Activated CD8-positive, alpha-beta T cell treated with anti-CD3 and anti-CD28 coated beads, Interleukin-2, amount 10 ng/mL, durations not matched to agents 7 days and 5 days (primary cell): ENCODE measurements around the gene NEU4. TPM values are rescaled to one million over a fixed set of nuclear protein-coding genes. Genes with fewer than 3 reads are reported as not detected.
A peak's percentile ranks its signal among the peaks of the same experiment; 100 is the strongest.
"Not testable (repeated sequence)": the region's sequence is repeated elsewhere in the genome, so short reads cannot be mapped to it uniquely, and the experiment has no call there.

Experiments
- ATAC-seq: fragments of 150-1000 bp; cut with Tn5 transposase; one replicate; pipeline ENCODE4 v1.10.0; 2021; ENCODE audit warnings: moderate library complexity
- CTCF ChIA-PET: fragments of 350-600 bp; sonication (Branson Sonifier 250); formaldehyde crosslinking; loops from one replicate; lab custom pipeline; 2021; ENCODE audit warnings: antibody characterized with exemption; lab: Charles Lee
- POLR2A ChIA-PET: fragments of 350-600 bp; sonication (Branson Sonifier 250); formaldehyde crosslinking; loops from one replicate; lab custom pipeline; 2021; ENCODE audit warnings: antibody characterized with exemption; lab: Charles Lee
- DNase-seq: peaks from one replicate; pipeline ENCODE4 v3.0.0-alpha.2; 2020
- H3K27ac Mint-ChIP-seq: one replicate; pipeline ENCODE4 v1.8.0; 2021; ENCODE audit warnings: mild to moderate bottlenecking, mixed read lengths
- H3K27me3 Mint-ChIP-seq: one replicate; pipeline ENCODE4 v1.8.0; 2021; ENCODE audit warnings: low read depth, mixed read lengths
- H3K36me3 Mint-ChIP-seq: one replicate; pipeline ENCODE4 v1.8.0; 2021; ENCODE audit warnings: low read depth, mixed read lengths
- H3K4me1 Mint-ChIP-seq: one replicate; pipeline ENCODE4 v1.8.0; 2021; ENCODE audit warnings: low read depth, mixed read lengths
- H3K4me3 Mint-ChIP-seq: one replicate; pipeline ENCODE4 v1.8.0; 2021; ENCODE audit warnings: mild to moderate bottlenecking, mixed read lengths
- H3K9me3 Mint-ChIP-seq: one replicate; pipeline ENCODE4 v1.8.0; 2022; ENCODE audit warnings: mixed read lengths; ENCODE audit not compliant: insufficient read depth
- total RNA-seq, 2 experiments: library from RNA; stranded (reverse); gene quantifications; one replicate each; pipeline ENCODE4 v1.2.3, GENCODE V29; 2021

Gene NEU4
- total RNA-seq, 2 experiments from 2014 or later, result 0.31 to 0.45 TPM

DNA sequence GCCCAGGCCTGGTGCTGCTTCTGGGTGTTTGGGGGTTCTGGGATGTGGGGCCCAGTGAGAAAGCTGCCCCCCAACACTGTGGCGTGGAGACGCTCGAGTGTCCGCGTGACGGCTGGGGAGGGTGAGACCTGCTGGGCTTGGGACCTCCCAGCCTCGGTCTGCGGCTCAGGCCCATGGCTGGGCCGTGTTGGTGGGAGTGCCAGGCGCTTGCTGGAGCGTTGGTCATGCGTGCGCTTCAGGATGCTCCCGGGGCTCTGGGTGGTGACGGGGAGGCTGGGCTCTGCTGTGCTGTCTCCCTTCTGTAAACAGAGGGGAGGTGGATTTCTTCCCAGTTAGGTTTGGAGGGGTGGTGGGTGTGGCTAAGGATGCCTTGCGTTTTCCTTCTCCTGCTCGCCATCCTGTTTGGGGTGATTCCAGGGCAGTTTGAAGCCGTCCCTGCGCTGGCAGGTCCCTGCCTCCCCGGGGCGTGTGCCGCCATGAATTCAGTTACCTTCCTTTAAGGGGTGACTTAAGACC, 31.8 kb upstream of the NEU4 start:
- DNase-seq, result no peak
- H3K4me1 Mint-ChIP-seq, result peaks cover 2% of the 10 kb centered on the region
- no peak overlapping the region for H3K4me3 Mint-ChIP-seq
- no peaks in the 10 kb centered on the region for H3K36me3 Mint-ChIP-seq
- ChIA-PET POLR2A (no interaction called here), CTCF (no interaction called here)
- H3K27ac Mint-ChIP-seq, result no peak overlapping the region
- peaks cover 2% of the 10 kb centered on the region for H3K27me3 Mint-ChIP-seq
- H3K9me3 Mint-ChIP-seq, result peaks cover 7% of the 10 kb centered on the region
- ATAC-seq, result no peak

DNA sequence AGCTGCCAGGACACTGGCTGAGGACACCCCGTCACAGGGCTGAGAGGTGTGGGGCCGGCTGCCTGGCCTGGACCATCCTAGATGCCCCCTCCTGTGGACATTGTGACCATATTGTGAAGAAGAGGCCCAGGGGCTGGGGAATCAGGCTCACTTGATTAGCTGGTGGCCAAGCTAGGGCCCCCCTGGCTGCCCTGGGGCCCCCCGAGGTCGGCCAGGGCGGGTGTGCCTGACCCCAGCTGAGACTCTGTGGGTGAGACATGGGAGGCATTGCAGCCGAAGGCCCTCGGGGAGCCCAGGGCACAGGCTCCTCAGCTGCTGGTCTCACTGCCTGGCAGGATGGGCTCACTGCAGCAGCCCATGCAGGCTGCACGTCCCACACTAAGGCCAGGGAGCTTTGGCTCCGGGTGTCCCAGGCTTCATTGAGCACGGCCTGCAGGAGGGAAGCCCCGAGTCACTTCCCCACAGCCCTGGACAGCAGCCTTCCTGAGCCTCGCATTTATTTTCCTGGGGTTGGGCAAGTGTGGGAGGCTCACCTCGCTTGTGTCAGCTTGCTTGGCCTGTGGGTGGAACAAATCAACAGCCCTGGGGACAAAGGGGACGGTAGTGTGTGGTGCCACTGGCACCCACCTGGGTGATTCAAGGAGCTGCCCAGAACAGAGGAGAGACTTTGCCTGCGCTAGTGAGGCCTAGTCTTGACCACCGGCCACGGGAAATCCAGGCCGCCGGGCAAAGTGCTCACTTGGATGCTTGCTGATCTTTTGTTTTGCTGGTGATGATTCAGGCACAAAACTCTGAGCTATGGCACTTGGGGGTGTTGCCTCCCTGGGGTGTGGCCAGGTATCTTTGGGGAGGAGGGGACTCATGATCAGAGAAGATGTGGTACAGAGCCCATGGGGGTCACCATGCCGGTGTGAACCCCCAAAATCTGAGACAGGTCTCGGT, 31.0 kb upstream of the NEU4 start:
- no peak for ATAC-seq
- peak; percentile 12 for DNase-seq
- no peak overlapping the region for H3K27ac Mint-ChIP-seq
- CTCF ChIA-PET, result no interaction called here
- peaks cover 2% of the 10 kb centered on the region for H3K27me3 Mint-ChIP-seq
- H3K9me3 Mint-ChIP-seq, result peaks cover 10% of the 10 kb centered on the region
- no peak overlapping the region for H3K4me3 Mint-ChIP-seq
- POLR2A ChIA-PET, result interaction anchor here (0.6 kb wide), 1 partner anchor 47 kb away, joined by 4 read pairs; no protein-coding TSS in a partner anchor
- H3K4me1 Mint-ChIP-seq, result peaks cover 1% of the 10 kb centered on the region
- H3K36me3 Mint-ChIP-seq, result no peaks in the 10 kb centered on the region

DNA sequence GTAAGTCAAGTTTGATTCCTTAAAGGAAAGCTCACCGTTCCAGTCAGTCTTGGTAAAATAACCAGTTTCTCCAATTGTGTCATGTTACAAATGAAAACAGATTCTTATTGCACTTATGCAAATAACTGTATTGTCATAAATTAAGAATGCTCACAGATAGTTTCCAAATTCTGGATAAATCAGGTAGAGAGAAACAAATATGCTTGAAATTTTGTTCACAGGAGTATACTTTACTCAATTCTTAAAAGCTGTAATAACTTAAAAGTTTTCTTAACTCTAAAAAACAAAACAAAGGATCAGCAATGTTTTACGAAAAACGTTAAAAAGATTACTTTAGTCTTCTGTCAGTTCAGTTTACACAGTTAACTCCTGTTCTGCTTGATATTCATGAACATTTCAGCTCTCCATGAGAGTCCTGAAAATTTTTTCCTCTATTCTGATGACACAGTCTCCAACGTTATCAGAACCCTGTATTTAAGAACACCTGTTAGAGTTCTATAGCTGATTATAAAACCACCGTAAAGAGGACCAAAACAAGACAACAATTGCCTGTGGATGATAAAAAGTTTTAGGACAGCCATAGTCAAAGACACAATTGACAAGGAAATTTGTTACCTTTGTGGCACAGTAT, 27.9 kb upstream of the NEU4 start:
- POLR2A ChIA-PET, result no interaction called here
- H3K4me1 Mint-ChIP-seq, result no peaks in the 10 kb centered on the region
- CTCF ChIA-PET, result interaction anchor here (0.8 kb wide), 1 partner anchor 27 kb away, joined by 3 read pairs; no protein-coding TSS in a partner anchor

DNA sequence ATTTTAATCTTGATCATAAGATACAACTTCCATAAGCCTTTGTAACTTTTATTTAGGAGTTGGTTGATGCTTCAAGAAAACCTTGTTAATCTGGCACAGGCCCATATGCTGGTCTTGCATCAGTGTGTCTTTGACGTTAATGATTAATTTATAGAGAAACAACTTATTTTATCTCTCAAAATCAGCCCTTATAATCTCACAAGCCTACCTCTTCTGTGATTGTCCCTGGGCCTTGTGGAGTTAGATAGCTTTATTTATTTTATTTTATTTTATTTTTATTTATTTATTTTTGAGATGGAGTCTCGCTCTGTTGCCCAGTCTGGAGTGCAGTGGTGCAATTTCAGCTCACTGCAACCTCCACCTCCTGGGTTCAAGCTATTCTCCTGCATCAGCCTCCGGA, 26.9 kb upstream of the NEU4 start:
- DNase-seq, H3K4me1 Mint-ChIP-seq, H3K27ac Mint-ChIP-seq, H3K27me3 Mint-ChIP-seq, CTCF ChIA-PET, ATAC-seq, H3K36me3 Mint-ChIP-seq, H3K4me3 Mint-ChIP-seq: not testable (repeated sequence)
- peaks cover 10% of the 10 kb centered on the region for H3K9me3 Mint-ChIP-seq
- POLR2A ChIA-PET, result interaction anchor here (1.2 kb wide), 1 partner anchor 9 kb away, joined by 3 read pairs; no protein-coding TSS in a partner anchor

More for the DNA sequence above, 27.9 kb upstream of the NEU4 start:
- Mint-ChIP-seq H3K27ac (no peak overlapping the region), H3K36me3 (peaks cover 2% of the 10 kb centered on the region), H3K4me3 (no peak overlapping the region), H3K27me3 (peaks cover 2% of the 10 kb centered on the region), H3K9me3 (peaks cover 10% of the 10 kb centered on the region)
- ATAC-seq, result no peak
- DNase-seq, result no peak

DNA sequence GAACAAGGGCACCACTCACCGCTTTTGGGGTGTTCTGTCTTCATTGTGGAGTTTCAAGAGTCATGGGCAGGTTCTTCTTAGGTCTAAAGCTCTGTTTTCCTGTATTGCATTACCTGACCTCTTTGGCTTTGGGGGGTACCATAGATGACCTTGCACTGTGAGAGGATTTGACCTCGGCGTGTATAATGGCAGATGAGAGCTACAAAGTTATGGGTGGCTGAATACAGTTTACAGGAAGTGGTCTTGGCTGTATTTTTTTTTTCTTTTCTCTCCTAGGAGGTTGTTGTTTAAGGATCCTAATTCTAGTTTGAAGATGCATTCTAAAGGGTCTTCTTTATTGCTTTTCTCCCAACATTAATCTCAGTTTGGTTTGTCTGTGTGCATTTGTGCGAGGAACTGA, 20.9 kb upstream of the NEU4 start:
- POLR2A ChIA-PET, result no interaction called here
- H3K27me3 Mint-ChIP-seq, result peaks cover 4% of the 10 kb centered on the region
- DNase-seq (peak; percentile 19), ATAC-seq (peak; percentile 15)
- CTCF ChIA-PET, result interaction anchor here (0.7 to 2.3 kb wide), 4 partner anchors 12 to 90 kb away, joined by 3 to 7 read pairs (median 4); partner anchors contain the start of gene GAL3ST2
- H3K36me3 Mint-ChIP-seq, result peaks cover 9% of the 10 kb centered on the region
- no peak overlapping the region for H3K4me3 Mint-ChIP-seq
- H3K27ac Mint-ChIP-seq, result peak overlapping the region; percentile 50
- peaks cover 22% of the 10 kb centered on the region for H3K4me1 Mint-ChIP-seq
- peaks cover 21% of the 10 kb centered on the region for H3K9me3 Mint-ChIP-seq

DNA sequence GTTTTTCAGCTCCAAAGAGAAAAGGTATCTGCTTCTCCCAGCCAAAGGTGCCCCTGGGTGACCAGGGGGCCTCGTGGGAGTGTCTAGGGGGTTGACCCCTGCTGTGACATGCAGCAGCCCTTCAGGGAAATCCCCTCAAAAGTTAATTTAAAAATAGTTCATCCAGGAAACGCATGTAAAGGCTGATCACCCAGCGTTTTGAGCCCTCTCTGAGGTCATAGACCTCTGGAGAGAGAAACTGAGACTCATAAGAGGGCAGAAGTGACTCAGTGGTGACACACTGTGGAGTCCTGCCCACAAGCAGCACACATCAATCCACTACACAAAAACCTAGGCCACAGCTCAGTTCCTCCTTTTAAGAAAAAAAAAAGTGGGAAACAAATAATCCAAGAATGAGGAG, 20.4 kb upstream of the NEU4 start:
- POLR2A ChIA-PET, result no interaction called here
- peaks cover 7% of the 10 kb centered on the region for H3K36me3 Mint-ChIP-seq
- DNase-seq, result peak; percentile 52

DNA sequence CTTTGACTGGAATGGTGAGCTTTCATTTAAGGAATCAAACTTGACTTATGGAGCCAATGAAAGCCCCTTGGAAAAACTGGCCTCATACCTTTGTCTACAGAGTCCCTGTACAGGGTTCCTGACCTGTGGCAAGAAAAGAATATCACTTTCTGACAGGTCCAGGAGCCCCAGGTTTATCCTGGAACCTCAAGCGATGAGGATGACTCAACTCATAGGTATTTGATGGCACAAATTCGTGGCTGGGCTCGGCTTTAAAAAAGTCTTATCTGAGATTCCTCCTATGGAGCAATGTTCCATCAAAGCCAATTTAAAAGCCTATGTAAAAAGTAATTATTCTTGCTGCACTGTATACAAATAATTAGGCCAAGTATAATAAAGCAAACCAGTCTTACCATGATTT, 17.6 kb upstream of the NEU4 start:
- POLR2A ChIA-PET, H3K4me3 Mint-ChIP-seq, H3K27ac Mint-ChIP-seq, H3K27me3 Mint-ChIP-seq, ATAC-seq, DNase-seq, H3K36me3 Mint-ChIP-seq: not testable (repeated sequence)
- H3K4me1 Mint-ChIP-seq, result peaks cover 22% of the 10 kb centered on the region
- CTCF ChIA-PET, result interaction anchor here (1.1 kb wide), 1 partner anchor 89 kb away, joined by 3 read pairs; the partner anchor contains the start of gene ING5
- peaks cover 21% of the 10 kb centered on the region for H3K9me3 Mint-ChIP-seq

More for the DNA sequence above, 20.4 kb upstream of the NEU4 start:
- Mint-ChIP-seq H3K4me3 (no peak overlapping the region), H3K9me3 (peaks cover 21% of the 10 kb centered on the region), H3K4me1 (peaks cover 22% of the 10 kb centered on the region), H3K27ac (peak overlapping the region; percentile 50), H3K27me3 (peaks cover 4% of the 10 kb centered on the region)
- CTCF ChIA-PET, result interaction anchor here (0.7 to 2.3 kb wide), 5 partner anchors 12 to 90 kb away, joined by 3 to 7 read pairs (median 3); partner anchors contain the start of gene GAL3ST2
- peak; percentile 72 for ATAC-seq

DNA sequence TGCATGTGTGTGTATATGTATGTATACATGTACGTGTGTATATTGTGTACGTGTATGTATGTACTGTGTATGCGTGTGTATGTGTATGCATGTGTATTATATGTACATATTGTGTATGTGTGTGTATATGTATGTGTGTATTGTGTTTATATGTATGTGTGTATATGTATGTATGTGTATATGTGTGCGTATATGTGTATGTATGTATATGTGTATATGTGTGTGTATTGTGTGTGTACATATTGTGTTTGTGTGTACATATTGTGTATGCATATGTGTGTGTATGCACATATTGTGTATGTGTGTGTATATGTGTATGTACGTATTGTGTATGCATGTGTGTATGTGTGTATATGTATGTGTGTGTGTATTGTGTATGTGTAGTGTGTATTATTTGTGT, 15.6 kb upstream of the NEU4 start:
- Mint-ChIP-seq H3K27me3 (no peaks in the 10 kb centered on the region), H3K4me3 (no peak overlapping the region), H3K9me3 (peaks cover 21% of the 10 kb centered on the region), H3K36me3 (peaks cover 7% of the 10 kb centered on the region), H3K4me1 (peaks cover 12% of the 10 kb centered on the region), H3K27ac (no peak overlapping the region)
- ATAC-seq (no peak), DNase-seq (no peak)
- CTCF ChIA-PET, result no interaction called here
- POLR2A ChIA-PET, result no interaction called here

DNA sequence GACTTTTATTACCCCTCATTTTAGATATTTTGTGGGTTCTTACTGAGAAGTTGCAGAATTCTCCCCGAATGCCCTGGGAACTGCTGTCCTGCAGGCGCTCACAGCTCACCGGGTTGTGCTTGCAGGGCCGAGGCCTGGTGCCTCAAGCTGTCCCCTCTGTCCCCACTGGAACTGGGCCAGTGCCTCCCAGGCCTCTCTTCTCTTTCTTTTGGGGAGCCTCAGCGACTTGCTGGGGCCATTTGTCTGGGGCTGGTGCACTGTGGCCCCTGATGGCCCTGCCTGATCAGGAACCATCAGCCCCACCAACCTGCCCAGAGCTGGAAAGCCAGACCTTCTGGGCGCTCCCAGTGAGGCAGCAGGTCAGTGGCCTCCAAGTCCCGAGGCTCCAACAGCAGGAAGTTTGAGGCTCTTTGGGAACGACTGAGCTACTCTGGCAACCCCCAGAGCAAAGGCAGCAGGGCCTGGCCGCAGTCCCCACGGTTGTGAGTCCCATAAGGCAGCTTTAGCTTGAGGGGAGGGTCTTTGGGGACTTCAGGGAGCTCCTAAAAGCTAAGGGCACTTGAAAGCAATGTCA, 14.7 kb upstream of the NEU4 start:
- peaks cover 13% of the 10 kb centered on the region for H3K9me3 Mint-ChIP-seq
- H3K27ac Mint-ChIP-seq, result no peak overlapping the region
- H3K4me1 Mint-ChIP-seq, result peaks cover 2% of the 10 kb centered on the region
- ChIA-PET POLR2A (no interaction called here), CTCF (no interaction called here)
- DNase-seq (no peak), ATAC-seq (no peak)
- peaks cover 3% of the 10 kb centered on the region for H3K36me3 Mint-ChIP-seq
- H3K27me3 Mint-ChIP-seq, result no peaks in the 10 kb centered on the region
- H3K4me3 Mint-ChIP-seq, result no peak overlapping the region

DNA sequence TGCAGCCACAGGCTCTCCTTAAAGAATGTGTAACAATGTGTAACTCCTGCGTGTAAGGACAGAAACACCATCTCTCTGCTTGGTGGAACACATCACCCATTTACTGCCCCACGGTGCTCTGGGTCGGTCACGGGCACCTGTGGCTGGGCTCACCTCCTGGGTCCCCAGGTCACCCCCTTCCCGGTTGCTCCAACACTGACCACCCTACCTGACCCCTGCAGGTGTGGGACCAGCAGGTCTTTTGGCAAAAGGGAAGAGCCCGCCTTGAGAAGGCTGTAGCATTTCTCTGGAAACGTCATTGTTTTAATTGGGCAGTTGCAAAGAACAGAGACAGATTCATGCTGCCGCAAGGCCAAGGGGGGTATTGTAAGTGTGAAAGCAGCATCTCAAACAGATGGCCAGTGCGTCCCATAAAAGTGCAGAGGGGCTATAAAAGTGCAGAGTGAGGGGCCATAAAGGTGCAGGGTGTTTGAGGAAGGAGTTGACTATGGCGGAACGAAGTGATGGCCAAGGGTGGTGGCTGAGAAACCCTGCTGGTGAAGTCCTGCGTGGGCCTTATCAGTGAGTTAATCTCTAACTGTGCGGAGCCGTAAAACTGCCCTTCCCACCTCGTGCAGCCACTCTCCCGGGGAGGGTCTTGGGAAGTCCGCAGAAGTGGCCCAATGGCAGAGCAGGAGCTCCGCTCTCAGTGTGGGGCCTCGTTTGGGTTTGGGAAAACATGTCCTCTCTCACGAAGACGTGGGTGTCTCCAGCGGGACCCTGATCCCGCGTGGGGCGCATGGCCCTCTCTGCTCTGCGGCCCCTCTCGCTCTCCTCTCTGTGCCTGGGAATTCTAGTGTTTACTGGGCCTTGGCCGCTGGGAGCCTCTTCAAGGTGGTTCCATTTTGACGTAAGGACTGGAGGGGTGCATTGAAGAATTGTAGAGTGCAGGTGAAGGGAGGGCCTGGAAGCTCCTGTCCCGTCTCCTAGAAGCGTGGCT, 13.7 kb upstream of the NEU4 start:
- Mint-ChIP-seq H3K4me3 (no peak overlapping the region), H3K27ac (no peak overlapping the region), H3K36me3 (peaks cover 3% of the 10 kb centered on the region), H3K4me1 (no peaks in the 10 kb centered on the region), H3K27me3 (no peaks in the 10 kb centered on the region), H3K9me3 (peaks cover 9% of the 10 kb centered on the region)
- ATAC-seq (no peak), DNase-seq (peak; percentile 19)
- ChIA-PET POLR2A (no interaction called here), CTCF (no interaction called here)
